HG03066 (cell line): ENCODE results near the gene MTHFD2.
"Not testable (repeated sequence)": the region's sequence is repeated elsewhere in the genome, so short reads cannot be mapped to it uniquely, and the experiment has no call there.

Experiments used
- ATAC-seq: cut with Tn5 transposase; IDR thresholded peaks from one replicate; pipeline ENCODE4 v1.9.1; 2021; ENCODE audit warnings: low read depth; ENCODE audit not compliant: unreplicated experiment

MTHFD2 gene

GRCh38 chr2:74198461-74199274, at the start of gene MTHFD2:
Gene MTHFD2 (plus strand): TSS chr2:74198615. CDS start chr2:74198642, 27 bp downstream.
- ATAC-seq: peak; percentile 89

- no peak for ATAC-seq
Observed at GRCh38 chr2:74149247-74149525, 49.2 kb upstream of the MTHFD2 start.

- ATAC-seq: no peak
Observed at GRCh38 chr2:74149570-74150319, 48.7 kb upstream of the MTHFD2 start.

GRCh38 chr2:74152954-74153353, 45.5 kb upstream of the MTHFD2 start:
- ATAC-seq: no peak

GRCh38 chr2:74155830-74156229, 42.6 kb upstream of the MTHFD2 start:
- ATAC-seq: no peak

GRCh38 chr2:74162951-74163350, 35.5 kb upstream of the MTHFD2 start:
- no peak for ATAC-seq

GRCh38 chr2:74164761-74165160, 33.7 kb upstream of the MTHFD2 start:
- no peak for ATAC-seq

GRCh38 chr2:74168739-74169138, 29.7 kb upstream of the MTHFD2 start:
- ATAC-seq: no peak

GRCh38 chr2:74174909-74175308, 23.5 kb upstream of the MTHFD2 start:
- no peak for ATAC-seq

- ATAC-seq: no peak
Observed at GRCh38 chr2:74177696-74178095, 20.7 kb upstream of the MTHFD2 start.

- ATAC-seq: peak; percentile 78
Observed at GRCh38 chr2:74178211-74179062, 20.0 kb upstream of the MTHFD2 start, which contains the start of gene MOB1A. Gene MOB1A (minus strand): TSS chr2:74178879. CDS start chr2:74178674, 205 bp downstream.

- peak; percentile 11 for ATAC-seq
Observed at GRCh38 chr2:74179063-74179865, 19.2 kb upstream of the MTHFD2 start.

- peak; percentile 35 for ATAC-seq
Observed at GRCh38 chr2:74181739-74182138, 16.7 kb upstream of the MTHFD2 start.

GRCh38 chr2:74183878-74184277, 14.5 kb upstream of the MTHFD2 start:
- ATAC-seq: no peak

GRCh38 chr2:74186038-74186437, 12.4 kb upstream of the MTHFD2 start:
- peak; percentile 55 for ATAC-seq

- ATAC-seq: not testable (repeated sequence)
Observed at GRCh38 chr2:74186706-74187105, 11.7 kb upstream of the MTHFD2 start.

GRCh38 chr2:74188018-74188601, 10.3 kb upstream of the MTHFD2 start:
- no peak for ATAC-seq

GRCh38 chr2:74188696-74189095, 9.7 kb upstream of the MTHFD2 start:
- no peak for ATAC-seq

GRCh38 chr2:74191596-74192380, 6.6 kb upstream of the MTHFD2 start:
- ATAC-seq: no peak
